ENCODE results near the gene DIP2C. TPM values are rescaled to one million over a fixed set of nuclear protein-coding genes. Genes with fewer than 3 reads are reported as not detected.

Gene DIP2C
- total RNA-seq, 1 donor from 2014 or later = 10.1 TPM

DNA sequence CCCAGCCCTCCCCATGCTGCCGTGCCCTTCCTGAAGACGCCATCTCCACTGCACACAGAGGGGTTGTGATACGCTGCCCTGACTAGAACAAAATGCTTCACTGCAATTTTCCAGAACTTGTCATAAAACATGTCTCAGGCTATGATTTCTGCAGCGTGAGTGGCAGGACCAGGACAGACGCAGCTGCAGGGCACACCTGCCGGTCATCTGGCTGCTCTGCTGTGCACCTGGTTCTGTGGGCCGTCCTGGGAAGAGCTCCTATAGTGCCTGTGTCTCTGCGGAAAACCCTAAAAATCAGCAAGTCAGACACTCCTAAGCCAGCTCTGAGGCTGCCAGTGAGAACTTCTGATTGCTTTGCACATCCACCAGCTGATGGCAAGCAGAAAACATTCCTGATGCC is 39.7 kb upstream of the DIP2C start:
- H3K4me2 ChIP-seq = no peak overlapping the region
- H3K27ac ChIP-seq = no peak overlapping the region
- no peak overlapping the region for H3K9ac ChIP-seq
- H3K36me3 Mint-ChIP-seq = peaks cover 2% of the 10 kb centered on the region
- no peaks in the 10 kb centered on the region for H3K9me3 ChIP-seq (ENCODE audit: low read depth)
- H3K36me3 ChIP-seq = no peaks in the 10 kb centered on the region
- no peaks in the 10 kb centered on the region for H3K79me2 ChIP-seq (ENCODE audit: low read depth)
- no peak overlapping the region for H3K4me3 Mint-ChIP-seq
- H3K4me3 ChIP-seq = no peak overlapping the region
- no peaks in the 10 kb centered on the region for H3F3A ChIP-seq (ENCODE audit: low read depth)
- TF ChIP-seq EZH2phosphoT487 (IDR thresholded peaks at IDR 0.05) (no peak), EZH2 (IDR thresholded peaks at IDR 0.05) (no peak)
- TF ChIP-seq, protein P1, sequence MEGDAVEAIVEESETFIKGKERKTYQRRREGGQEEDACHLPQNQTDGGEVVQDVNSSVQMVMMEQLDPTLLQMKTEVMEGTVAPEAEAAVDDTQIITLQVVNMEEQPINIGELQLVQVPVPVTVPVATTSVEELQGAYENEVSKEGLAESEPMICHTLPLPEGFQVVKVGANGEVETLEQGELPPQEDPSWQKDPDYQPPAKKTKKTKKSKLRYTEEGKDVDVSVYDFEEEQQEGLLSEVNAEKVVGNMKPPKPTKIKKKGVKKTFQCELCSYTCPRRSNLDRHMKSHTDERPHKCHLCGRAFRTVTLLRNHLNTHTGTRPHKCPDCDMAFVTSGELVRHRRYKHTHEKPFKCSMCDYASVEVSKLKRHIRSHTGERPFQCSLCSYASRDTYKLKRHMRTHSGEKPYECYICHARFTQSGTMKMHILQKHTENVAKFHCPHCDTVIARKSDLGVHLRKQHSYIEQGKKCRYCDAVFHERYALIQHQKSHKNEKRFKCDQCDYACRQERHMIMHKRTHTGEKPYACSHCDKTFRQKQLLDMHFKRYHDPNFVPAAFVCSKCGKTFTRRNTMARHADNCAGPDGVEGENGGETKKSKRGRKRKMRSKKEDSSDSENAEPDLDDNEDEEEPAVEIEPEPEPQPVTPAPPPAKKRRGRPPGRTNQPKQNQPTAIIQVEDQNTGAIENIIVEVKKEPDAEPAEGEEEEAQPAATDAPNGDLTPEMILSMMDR (IDR thresholded peaks at IDR 0.05) = no peak
- H2AFZ ChIP-seq (replicated peaks) = no peak overlapping the region
- no peak for DNase-seq (ENCODE audit: low spot score)
- peaks cover 6% of the 10 kb centered on the region for H3K27me3 Mint-ChIP-seq (ENCODE audit: insufficient read depth, low read depth)
- H3K9me3 Mint-ChIP-seq = peaks cover 6% of the 10 kb centered on the region
- peaks cover 11% of the 10 kb centered on the region for H3K27me3 ChIP-seq
- H3K4me1 ChIP-seq = no peaks in the 10 kb centered on the region
- no peak overlapping the region for H3K27ac Mint-ChIP-seq
- no peaks in the 10 kb centered on the region for H4K20me1 ChIP-seq (ENCODE audit: low read depth)
- H3K4me1 Mint-ChIP-seq = no peaks in the 10 kb centered on the region

- no peak for DNase-seq (ENCODE audit: low spot score)
- Histone ChIP-seq H3K36me3 (no peaks in the 10 kb centered on the region), H3K79me2 (ENCODE audit: low read depth) (no peaks in the 10 kb centered on the region), H3K4me3 (no peak overlapping the region), H3K4me1 (no peaks in the 10 kb centered on the region), H3K27me3 (peaks cover 11% of the 10 kb centered on the region), H3F3A (ENCODE audit: low read depth) (no peaks in the 10 kb centered on the region), H3K9me3 (ENCODE audit: low read depth) (no peaks in the 10 kb centered on the region), H4K20me1 (ENCODE audit: low read depth) (no peaks in the 10 kb centered on the region), H3K9ac (no peak overlapping the region), H3K4me2 (no peak overlapping the region), H2AFZ (replicated peaks) (no peak overlapping the region), H3K27ac (no peak overlapping the region)
- no peaks in the 10 kb centered on the region for H3K4me1 Mint-ChIP-seq
- H3K36me3 Mint-ChIP-seq = peaks cover 2% of the 10 kb centered on the region
- TF ChIP-seq EZH2 (IDR thresholded peaks at IDR 0.05) (no peak), EZH2phosphoT487 (IDR thresholded peaks at IDR 0.05) (no peak)
- TF ChIP-seq, protein P1 (IDR thresholded peaks at IDR 0.05) = no peak
- H3K27ac Mint-ChIP-seq = no peak overlapping the region
- H3K4me3 Mint-ChIP-seq = no peak overlapping the region
- H3K27me3 Mint-ChIP-seq (ENCODE audit: insufficient read depth, low read depth) = peaks cover 6% of the 10 kb centered on the region
- H3K9me3 Mint-ChIP-seq = peaks cover 2% of the 10 kb centered on the region
Observed at GRCh38 chr10:728603-729002, 39.1 kb upstream of the DIP2C start.

DNA sequence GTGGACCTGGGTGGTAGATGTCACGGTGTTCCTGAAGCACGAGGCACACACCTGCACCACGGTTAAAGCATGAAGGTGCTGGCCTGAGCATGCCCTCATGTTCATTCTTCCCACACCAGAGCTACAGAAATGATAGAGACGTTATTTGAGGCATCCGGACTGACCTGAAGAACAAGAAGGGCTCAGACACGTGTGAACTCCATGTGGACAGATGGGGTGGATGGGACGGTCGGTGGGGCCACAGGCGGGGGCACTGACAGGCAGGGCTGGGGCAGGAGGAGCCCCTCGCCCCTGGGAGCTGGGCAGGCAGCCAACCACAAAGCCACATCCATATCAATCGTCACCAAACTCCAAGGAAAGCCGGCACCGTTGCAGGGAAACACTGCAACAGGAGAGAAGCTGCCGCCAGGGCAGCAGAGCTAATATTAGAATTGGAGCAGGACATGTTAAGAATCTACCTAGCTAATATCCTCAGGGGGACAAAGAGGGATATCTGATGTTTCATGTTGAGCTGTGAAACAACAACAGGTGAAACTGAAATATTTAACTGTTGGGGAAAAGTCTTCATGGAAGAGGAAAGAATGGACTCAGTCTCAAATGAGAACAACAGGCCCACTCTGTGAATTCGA is 37.8 kb upstream of the DIP2C start:
- Histone ChIP-seq H2AFZ (replicated peaks) (no peak overlapping the region), H3K9me3 (ENCODE audit: low read depth) (no peaks in the 10 kb centered on the region), H3K4me1 (no peaks in the 10 kb centered on the region), H3K27ac (no peak overlapping the region), H3K27me3 (no peaks in the 10 kb centered on the region), H4K20me1 (ENCODE audit: low read depth) (no peaks in the 10 kb centered on the region), H3K36me3 (no peaks in the 10 kb centered on the region), H3F3A (ENCODE audit: low read depth) (no peaks in the 10 kb centered on the region), H3K4me3 (no peak overlapping the region), H3K9ac (no peak overlapping the region), H3K4me2 (no peak overlapping the region), H3K79me2 (ENCODE audit: low read depth) (no peaks in the 10 kb centered on the region)
- TF ChIP-seq, protein P1 (IDR thresholded peaks at IDR 0.05) = no peak
- TF ChIP-seq EZH2 (IDR thresholded peaks at IDR 0.05) = no peak
- no peak for TF ChIP-seq EZH2phosphoT487 (IDR thresholded peaks at IDR 0.05)
- no peak for DNase-seq (ENCODE audit: low spot score)
- H3K27me3 Mint-ChIP-seq (ENCODE audit: insufficient read depth, low read depth) = peaks cover 5% of the 10 kb centered on the region
- H3K4me1 Mint-ChIP-seq = no peaks in the 10 kb centered on the region
- no peak overlapping the region for H3K27ac Mint-ChIP-seq
- H3K9me3 Mint-ChIP-seq = peaks cover 9% of the 10 kb centered on the region
- H3K4me3 Mint-ChIP-seq = no peak overlapping the region
- H3K36me3 Mint-ChIP-seq = peaks cover 6% of the 10 kb centered on the region

Measured in neural progenitor cell (in vitro differentiated cells).